Kidney capillary endothelial cell (primary cell): ENCODE data around the gene ZCRB1.

ENCODE experiments used
- DNase-seq: peaks from one replicate; pipeline ENCODE4 v3.0.0-alpha.2; 2018; ENCODE audit warnings: low spot score

The ZCRB1 gene

GRCh38 chr12:42278128-42278510 lies 47.8 kb downstream of the ZCRB1 start:
- no peak for DNase-seq

- DNase-seq: no peak
These were observed 48.3 kb downstream of the ZCRB1 start for GRCh38 chr12:42277396-42278127.

DNA sequence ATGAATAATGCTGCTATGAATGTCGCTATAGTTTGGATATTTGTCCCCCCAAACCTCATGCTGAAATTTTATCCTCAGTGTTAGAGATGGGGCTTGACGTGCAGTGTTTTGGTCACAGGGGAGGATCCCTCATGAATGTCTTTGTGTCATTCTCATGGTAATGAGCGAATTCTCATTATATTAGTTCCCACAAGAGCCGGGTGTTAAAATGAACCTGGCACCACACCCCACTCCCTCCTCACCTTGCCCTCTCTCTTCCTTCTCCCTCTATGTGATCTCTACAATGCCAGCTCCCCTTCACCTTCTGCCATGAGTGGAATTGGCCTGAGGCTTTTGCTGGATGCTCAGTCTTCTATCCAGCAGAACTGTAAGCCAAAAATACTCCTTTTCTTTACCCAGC lies 50.4 kb downstream of the ZCRB1 start:
- no peak for DNase-seq

DNA sequence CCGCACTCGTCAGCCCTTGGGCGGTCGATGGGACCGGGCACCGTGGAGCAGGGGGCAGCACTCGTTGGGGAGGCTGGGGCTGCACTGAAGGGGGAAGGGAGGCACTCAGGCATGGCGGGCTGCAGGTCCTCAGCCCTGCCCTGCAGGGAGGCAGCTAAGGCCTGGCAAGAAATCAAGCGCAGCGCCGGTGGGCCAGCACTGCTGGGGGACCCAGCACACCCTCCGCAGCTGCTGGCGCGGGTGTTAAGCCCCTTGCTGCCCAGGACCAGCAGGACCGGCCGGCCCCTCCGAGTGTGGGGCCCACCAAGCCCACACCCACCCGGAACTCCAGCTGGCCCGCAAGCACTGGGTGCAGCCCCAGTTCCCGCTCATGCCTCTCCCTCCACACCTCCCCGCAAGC lies 52.2 kb downstream of the ZCRB1 start:
- no peak for DNase-seq

- DNase-seq: peak; percentile 15
These were observed 55.3 kb downstream of the ZCRB1 start for GRCh38 chr12:42270596-42270995.

DNA sequence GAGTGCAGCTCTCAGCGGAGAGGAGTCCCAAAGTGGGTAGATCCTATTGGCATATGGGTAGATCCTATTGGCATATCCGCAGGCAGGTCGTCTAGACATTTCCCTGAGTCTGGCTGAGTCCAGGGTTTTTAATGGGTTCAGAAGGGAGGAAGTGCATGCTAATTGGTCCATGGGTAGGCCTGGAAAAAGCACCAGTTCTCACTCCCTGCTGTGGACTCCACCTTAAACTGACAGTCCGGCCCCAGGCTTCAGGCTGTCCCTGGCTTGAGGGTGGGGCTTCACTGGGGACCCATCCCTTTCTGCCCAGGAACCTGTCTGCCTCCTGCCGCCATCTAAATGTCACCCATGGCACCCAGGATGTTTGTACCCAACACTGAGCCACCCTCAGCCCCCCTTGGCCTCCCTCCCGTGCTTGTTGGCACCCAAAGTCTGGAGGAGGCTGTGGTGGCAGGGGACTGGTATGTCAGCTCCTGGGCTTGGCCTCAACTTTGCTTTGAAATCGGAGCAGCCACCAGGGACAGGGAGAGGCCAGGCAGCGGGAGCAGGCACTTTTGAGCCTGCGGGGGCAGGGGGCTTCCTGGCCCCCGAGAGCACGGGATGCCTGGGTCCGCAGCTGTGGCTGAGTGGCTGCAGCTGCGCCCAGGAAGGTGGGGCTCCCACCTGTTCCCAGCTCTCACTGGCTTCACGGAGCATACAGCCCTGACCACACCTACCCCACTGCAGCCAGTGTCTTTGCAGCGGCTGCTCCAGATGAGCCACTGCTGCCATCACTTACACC lies 58.3 kb downstream of the ZCRB1 start:
- no peak for DNase-seq

DNA sequence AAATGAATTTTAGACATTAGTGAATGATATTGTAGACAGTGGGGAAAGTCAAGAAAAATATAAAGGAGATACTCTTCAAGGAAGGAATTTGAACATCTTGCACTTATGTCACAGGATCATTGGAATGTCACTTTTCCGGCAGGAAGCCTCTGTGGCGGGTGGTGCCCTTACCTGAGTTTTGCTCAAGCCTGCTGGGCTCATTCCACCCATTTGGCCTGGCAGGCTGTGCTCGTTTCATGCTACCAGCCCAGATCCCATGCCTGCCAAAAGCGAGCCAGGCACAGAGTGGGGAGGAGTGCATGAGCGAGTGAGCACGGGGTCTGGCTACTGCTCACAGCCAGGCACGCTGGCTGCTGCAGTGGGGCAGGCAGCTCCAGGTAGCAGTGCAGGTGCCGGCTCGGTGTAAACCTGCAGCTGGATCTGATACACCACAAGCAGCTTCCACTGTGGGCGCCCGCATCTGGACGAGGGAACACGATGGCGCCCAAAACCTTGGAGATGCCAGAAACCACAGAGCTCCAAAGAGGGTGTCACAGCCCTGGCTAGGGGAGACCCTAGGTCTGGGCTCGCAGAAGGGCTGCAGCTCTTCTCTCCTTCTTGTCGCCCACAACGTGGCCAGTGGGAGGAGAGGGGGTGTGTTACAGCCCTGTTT lies 59.2 kb downstream of the ZCRB1 start:
- no peak for DNase-seq

GRCh38 chr12:42262271-42262670 lies 63.6 kb downstream of the ZCRB1 start:
- DNase-seq: no peak
